Measurements from ENCODE around the gene BSDC1. TPM values are rescaled to one million over a fixed set of nuclear protein-coding genes. Genes with fewer than 3 reads are reported as not detected.
A peak's percentile ranks its signal among the peaks of the same experiment; 100 is the strongest.

The BSDC1 gene
- total and polyA plus RNA-seq, 2 donors, result 35.3 to 36.6 TPM

DNA sequence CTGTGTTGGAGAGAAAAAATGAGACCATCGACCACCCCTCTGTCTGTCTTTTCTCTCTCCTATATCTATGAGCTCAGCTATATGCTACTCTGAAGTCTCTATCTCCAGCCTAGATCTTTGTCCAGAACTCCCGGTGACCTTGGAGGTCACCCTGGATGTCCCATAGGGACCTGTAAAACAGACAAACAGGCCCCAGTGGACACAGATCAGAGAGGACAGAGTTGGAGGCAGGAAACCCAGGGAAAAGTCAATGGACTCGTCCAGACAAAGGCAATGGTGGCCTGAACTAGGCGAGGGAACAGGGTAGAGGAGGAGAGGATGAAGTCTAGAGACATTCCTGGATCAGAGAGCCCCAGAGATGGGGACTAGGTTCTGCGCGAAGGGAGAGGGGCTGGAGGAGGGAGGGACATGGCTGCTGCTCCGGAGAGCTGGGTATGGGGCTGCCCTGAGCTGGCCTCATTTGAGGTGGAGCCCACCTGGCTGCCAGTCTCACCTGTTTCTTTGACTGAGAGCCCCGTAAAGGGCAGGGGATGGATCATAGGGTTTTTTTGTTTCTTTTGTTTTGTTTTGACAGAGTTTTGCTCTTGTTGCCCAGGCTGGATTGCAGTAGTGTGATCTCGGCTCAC is 47.6 kb downstream of the BSDC1 start:
- Histone ChIP-seq H3K9me3 (ENCODE audit: control insufficient read depth in 2 of 2, insufficient read depth in 1 of 2, low read length in 1 of 2) (peaks cover 0 to 8% of the 10 kb centered on the region in 2 donors), H3K36me3 (ENCODE audit: control insufficient read depth in 2 of 2, insufficient read depth in 2 of 2, low read length in 1 of 2) (no peaks in the 10 kb centered on the region), H3K27me3 (ENCODE audit: control insufficient read depth in 2 of 2, insufficient read depth in 1 of 2, low read length in 1 of 2) (peaks cover 0 to 2% of the 10 kb centered on the region in 2 donors), H3K4me3 (ENCODE audit: low read length in 2 of 2) (no peak overlapping the region), H3K27ac (ENCODE audit: low read depth in 1 of 2, low read length in 1 of 2) (no peak overlapping the region), H3K4me1 (ENCODE audit: control insufficient read depth in 2 of 2, insufficient read depth in 2 of 2, low read length in 2 of 2) (peaks cover 4 to 24% of the 10 kb centered on the region in 2 donors)
- 96% methylated on average over 9 of the region's 9 CpGs for WGBS
- DNase-seq (ENCODE audit: low read depth in 6 of 9, low spot score in 9 of 9), result no peak

DNA sequence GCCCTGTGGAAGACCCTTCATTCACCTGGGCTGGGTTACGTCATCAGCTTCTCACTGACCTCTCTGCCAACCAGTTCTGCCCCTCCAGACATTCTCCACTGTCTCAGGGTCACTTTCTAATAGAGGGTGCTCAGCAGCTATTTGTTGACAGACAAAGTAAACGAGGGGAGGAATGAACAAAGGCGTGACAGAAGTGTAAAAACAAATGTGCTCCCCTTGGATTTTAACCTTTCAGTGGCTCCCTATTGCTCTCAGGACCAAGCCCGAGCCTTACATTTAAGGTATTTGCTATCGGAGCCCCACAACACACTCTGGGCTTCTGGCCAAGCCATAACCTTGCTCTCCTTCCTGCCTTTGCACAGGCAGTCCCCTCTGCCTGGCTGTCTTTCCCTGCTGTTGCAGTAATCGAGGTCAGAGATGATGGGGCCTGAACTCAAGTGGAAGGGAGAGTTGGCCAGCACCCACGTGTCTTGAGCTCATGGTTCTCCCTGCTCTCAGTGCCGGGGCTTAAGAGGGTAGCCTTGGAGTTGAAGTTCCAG is 48.9 kb downstream of the BSDC1 start:
- DNase-seq (ENCODE audit: low read depth in 6 of 9, low spot score in 9 of 9), result no peak
- Histone ChIP-seq H3K9me3 (ENCODE audit: control insufficient read depth in 2 of 2, insufficient read depth in 1 of 2, low read length in 1 of 2) (peaks cover 0 to 1% of the 10 kb centered on the region in 2 donors), H3K36me3 (ENCODE audit: control insufficient read depth in 2 of 2, insufficient read depth in 2 of 2, low read length in 1 of 2) (no peaks in the 10 kb centered on the region), H3K27ac (ENCODE audit: low read depth in 1 of 2, low read length in 1 of 2) (no peak overlapping the region), H3K27me3 (ENCODE audit: control insufficient read depth in 2 of 2, insufficient read depth in 1 of 2, low read length in 1 of 2) (peaks cover 0 to 2% of the 10 kb centered on the region in 2 donors), H3K4me3 (ENCODE audit: low read length in 2 of 2) (no peak overlapping the region), H3K4me1 (ENCODE audit: control insufficient read depth in 2 of 2, insufficient read depth in 2 of 2, low read length in 2 of 2) (peaks cover 4 to 22% of the 10 kb centered on the region in 2 donors)
- WGBS, result 29% methylated on average over 8 of the region's 8 CpGs

DNA sequence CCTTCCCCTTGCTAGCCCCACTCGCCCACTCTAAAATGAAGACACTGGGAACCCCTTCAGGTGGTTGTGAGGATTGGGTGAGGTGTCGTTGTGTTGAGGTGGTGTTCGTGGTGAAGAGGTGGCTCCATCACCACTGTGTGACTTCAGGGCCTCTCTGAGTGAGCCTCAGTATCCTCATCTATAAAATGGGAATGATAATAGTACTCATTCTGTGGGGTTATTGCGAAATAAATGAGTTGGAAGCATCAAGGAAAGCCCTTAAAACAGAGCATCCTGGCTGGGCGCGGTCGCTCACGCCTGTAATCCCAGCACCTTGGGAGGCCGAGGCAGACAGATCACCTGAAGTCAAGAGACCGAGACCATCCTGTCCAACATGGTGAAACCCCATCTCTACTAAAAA is 51.5 kb downstream of the BSDC1 start:
- no peaks in the 10 kb centered on the region for H3K9me3 ChIP-seq (ENCODE audit: control insufficient read depth in 2 of 2, insufficient read depth in 1 of 2, low read length in 1 of 2)
- peak overlapping the region in 1 of 2 donors; percentile 11 for H3K27ac ChIP-seq (ENCODE audit: low read depth in 1 of 2, low read length in 1 of 2)
- WGBS, result 93% methylated on average over 10 of the region's 10 CpGs

DNA sequence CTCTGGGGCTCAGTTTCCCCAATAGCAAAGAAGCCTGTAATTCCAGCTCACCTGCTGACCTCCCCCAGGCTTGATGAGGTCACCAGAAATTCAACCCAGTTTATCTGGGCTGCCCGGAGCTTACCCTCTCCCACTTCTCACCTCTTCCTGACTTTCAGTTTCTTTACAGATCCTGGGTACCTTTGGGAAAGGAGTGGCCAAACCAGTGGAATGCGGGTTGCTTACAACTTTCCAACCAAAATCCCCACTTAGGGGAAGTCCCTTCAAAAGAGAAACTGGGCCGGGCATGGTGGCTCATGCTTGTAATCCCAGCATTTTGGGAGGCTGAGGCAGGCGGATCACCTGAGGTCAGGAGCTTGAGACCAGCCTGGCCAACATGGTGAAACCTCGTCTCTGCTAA is 52.3 kb downstream of the BSDC1 start:
- Histone ChIP-seq H3K4me3 (ENCODE audit: low read length in 2 of 2) (no peak overlapping the region), H3K27ac (ENCODE audit: low read depth in 1 of 2, low read length in 1 of 2) (peak overlapping the region in 1 of 2 donors; percentile 66), H3K4me1 (ENCODE audit: control insufficient read depth in 2 of 2, insufficient read depth in 2 of 2, low read length in 2 of 2) (peaks cover 0 to 26% of the 10 kb centered on the region in 2 donors), H3K27me3 (ENCODE audit: control insufficient read depth in 2 of 2, insufficient read depth in 1 of 2, low read length in 1 of 2) (peaks cover 0 to 13% of the 10 kb centered on the region in 2 donors), H3K36me3 (ENCODE audit: control insufficient read depth in 2 of 2, insufficient read depth in 2 of 2, low read length in 1 of 2) (no peaks in the 10 kb centered on the region), H3K9me3 (ENCODE audit: control insufficient read depth in 2 of 2, insufficient read depth in 1 of 2, low read length in 1 of 2) (no peaks in the 10 kb centered on the region)
- no peak for DNase-seq (ENCODE audit: low read depth in 6 of 9, low spot score in 9 of 9)
- WGBS, result 94% methylated on average over 5 of the region's 5 CpGs

More for the DNA sequence above, 51.5 kb downstream of the BSDC1 start:
- peaks cover 0 to 18% of the 10 kb centered on the region in 2 donors for H3K4me1 ChIP-seq (ENCODE audit: control insufficient read depth in 2 of 2, insufficient read depth in 2 of 2, low read length in 2 of 2)
- no peak overlapping the region for H3K4me3 ChIP-seq (ENCODE audit: low read length in 2 of 2)
- H3K36me3 ChIP-seq (ENCODE audit: control insufficient read depth in 2 of 2, insufficient read depth in 2 of 2, low read length in 1 of 2), result no peaks in the 10 kb centered on the region
- DNase-seq (ENCODE audit: low read depth in 6 of 9, low spot score in 9 of 9), result no peak
- H3K27me3 ChIP-seq (ENCODE audit: control insufficient read depth in 2 of 2, insufficient read depth in 1 of 2, low read length in 1 of 2), result peaks cover 0 to 8% of the 10 kb centered on the region in 2 donors

DNA sequence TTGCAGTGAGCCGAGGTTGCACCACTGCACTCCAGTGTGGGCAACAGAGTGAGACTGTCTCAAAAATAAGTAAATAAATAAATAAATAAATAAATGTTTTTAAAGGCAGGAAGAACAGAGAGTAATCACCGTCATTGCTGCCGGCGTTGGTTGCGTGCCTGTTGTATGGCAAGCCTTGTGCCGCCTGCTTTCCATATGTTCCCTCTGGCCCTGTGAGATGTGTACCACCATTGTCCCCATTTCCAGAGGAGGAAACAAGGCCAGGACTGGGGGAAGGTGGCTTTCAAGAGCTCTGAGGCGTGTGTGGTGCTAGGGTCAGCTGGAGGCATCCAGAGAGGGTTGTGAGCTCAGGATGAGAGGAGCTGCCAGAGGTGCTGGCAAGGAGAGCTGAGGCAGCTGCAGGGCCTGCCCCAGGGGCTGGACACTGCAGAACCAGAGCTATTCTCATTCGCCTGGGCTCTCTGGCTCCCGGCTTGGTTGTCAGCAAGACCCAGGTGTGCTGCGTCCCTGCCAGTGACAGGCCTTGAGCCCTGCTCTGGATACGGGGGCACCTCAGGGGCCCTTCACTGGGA is 53.0 kb downstream of the BSDC1 start:
- Histone ChIP-seq H3K27ac (ENCODE audit: low read depth in 1 of 2, low read length in 1 of 2) (peak overlapping the region; percentile 33 to 66), H3K4me1 (ENCODE audit: control insufficient read depth in 2 of 2, insufficient read depth in 2 of 2, low read length in 2 of 2) (peaks cover 4 to 33% of the 10 kb centered on the region in 2 donors), H3K4me3 (ENCODE audit: low read length in 2 of 2) (no peak overlapping the region), H3K36me3 (ENCODE audit: control insufficient read depth in 2 of 2, insufficient read depth in 2 of 2, low read length in 1 of 2) (no peaks in the 10 kb centered on the region), H3K9me3 (ENCODE audit: control insufficient read depth in 2 of 2, insufficient read depth in 1 of 2, low read length in 1 of 2) (no peaks in the 10 kb centered on the region), H3K27me3 (ENCODE audit: control insufficient read depth in 2 of 2, insufficient read depth in 1 of 2, low read length in 1 of 2) (peaks cover 0 to 20% of the 10 kb centered on the region in 2 donors)
- no peak for DNase-seq (ENCODE audit: low read depth in 6 of 9, low spot score in 9 of 9)
- 96% methylated on average over 11 of the region's 11 CpGs for WGBS

DNA sequence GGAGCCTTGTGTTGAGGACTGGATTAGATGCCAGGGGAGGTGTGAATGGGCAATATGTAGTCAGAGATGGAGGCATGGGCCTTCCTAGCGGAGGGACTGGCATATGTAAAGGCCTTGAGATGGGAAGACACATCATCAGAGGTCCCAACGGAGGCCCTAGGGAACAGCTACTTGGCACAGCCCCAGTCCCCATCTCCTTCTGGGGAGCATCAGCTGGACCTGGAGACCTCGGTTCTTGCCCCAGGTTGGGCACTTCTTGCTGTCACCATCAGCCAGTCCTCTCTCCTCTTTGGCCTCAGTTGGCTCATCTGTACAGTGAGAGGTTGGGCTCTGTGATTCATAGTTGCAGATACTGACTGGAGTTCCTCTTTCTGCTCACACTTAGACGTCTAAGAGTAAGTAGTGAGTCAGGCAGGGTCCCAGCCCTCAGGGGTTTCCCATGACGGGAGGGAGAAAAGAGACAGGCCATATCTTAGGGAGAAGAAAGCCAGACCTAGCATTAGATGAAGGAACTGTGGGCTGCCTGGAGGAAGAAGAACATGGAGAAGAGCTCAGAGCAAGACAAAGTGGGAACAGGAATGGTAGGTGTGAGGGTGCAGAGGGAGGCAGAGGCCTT is 54.8 kb downstream of the BSDC1 start:
- WGBS, result 77% methylated on average over 5 of the region's 5 CpGs
- Histone ChIP-seq H3K4me3 (ENCODE audit: low read length in 2 of 2) (no peak overlapping the region), H3K27me3 (ENCODE audit: control insufficient read depth in 2 of 2, insufficient read depth in 1 of 2, low read length in 1 of 2) (peaks cover 0 to 19% of the 10 kb centered on the region in 2 donors), H3K4me1 (ENCODE audit: control insufficient read depth in 2 of 2, insufficient read depth in 2 of 2, low read length in 2 of 2) (peaks cover 6 to 36% of the 10 kb centered on the region in 2 donors), H3K36me3 (ENCODE audit: control insufficient read depth in 2 of 2, insufficient read depth in 2 of 2, low read length in 1 of 2) (peaks cover 0 to 2% of the 10 kb centered on the region in 2 donors), H3K9me3 (ENCODE audit: control insufficient read depth in 2 of 2, insufficient read depth in 1 of 2, low read length in 1 of 2) (no peaks in the 10 kb centered on the region), H3K27ac (ENCODE audit: low read depth in 1 of 2, low read length in 1 of 2) (no peak overlapping the region)
- no peak for DNase-seq (ENCODE audit: low read depth in 6 of 9, low spot score in 9 of 9)

DNA sequence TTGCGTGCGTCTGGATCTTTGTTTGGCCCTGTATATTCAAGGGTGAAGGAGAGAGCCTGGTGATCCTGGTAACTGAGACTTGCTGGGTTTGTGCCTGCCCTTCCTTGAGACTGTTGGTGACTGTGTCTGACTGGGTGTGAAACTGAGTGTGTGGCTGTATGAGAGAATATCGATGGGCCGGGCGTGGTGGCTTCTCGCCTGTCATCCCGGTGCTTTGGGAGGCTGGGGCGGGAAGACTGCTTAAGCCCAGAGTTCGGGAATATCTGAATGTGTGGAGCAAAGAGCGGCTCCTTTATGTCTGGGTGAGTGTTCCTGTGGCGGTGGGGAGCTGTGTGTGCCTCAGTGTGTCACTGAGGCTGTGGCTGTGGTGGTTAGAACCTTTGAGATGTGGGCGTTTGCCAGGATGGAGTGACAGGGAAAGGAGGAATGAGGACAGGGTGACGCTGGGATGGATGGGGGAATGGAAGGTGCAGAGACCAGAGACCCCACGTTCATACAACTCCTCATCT is 55.5 kb downstream of the BSDC1 start:
- DNase-seq (ENCODE audit: low read depth in 6 of 9, low spot score in 9 of 9), result no peak
- no peak overlapping the region for H3K4me3 ChIP-seq (ENCODE audit: low read length in 2 of 2)
- H3K36me3 ChIP-seq (ENCODE audit: control insufficient read depth in 2 of 2, insufficient read depth in 2 of 2, low read length in 1 of 2), result peaks cover 3 to 10% of the 10 kb centered on the region in 2 donors
- peaks cover 0 to 19% of the 10 kb centered on the region in 2 donors for H3K27me3 ChIP-seq (ENCODE audit: control insufficient read depth in 2 of 2, insufficient read depth in 1 of 2, low read length in 1 of 2)
- H3K4me1 ChIP-seq (ENCODE audit: control insufficient read depth in 2 of 2, insufficient read depth in 2 of 2, low read length in 2 of 2), result peaks cover 10 to 43% of the 10 kb centered on the region in 2 donors
- no peak overlapping the region for H3K27ac ChIP-seq (ENCODE audit: low read depth in 1 of 2, low read length in 1 of 2)
- 96% methylated on average over 14 of the region's 14 CpGs for WGBS
- no peaks in the 10 kb centered on the region for H3K9me3 ChIP-seq (ENCODE audit: control insufficient read depth in 2 of 2, insufficient read depth in 1 of 2, low read length in 1 of 2)

DNA sequence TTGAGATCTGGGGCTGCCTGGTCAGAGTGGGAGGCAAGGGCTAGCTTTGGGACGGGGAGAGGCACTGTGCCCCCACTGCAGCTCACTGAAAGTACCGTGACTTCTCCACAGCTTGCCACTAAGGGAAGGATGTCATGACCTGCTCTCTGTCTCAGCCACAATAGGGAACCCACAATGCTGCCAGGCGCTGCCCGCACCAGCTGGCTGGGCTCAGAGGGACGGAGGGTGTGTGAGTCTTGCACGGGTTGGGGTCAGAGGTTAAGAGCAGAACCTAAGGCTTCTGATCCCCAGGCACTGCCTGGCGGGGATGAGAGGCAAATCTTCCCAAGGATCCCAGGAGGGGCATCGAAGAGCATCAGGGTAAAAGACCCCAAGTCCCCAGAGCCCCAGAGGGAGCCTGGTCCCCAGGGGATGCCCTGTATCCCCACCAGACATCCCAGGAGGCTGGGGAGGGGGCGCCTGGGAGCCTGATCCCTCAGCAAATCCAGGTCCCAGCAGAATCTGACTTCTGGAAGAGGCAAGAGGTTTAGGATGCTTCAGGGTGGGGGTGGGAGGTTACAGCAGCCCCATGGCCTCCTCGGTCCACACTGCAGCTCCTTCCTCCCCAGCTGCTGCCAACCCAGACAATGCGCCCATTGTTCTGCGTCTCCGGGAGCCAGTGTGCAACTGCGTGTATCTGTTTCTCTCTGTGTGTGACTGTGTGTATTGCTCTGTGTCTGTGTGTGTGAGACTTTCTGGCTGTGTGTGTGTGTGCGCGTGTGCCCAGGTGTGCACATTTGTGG is 56.2 kb downstream of the BSDC1 start:
- no peaks in the 10 kb centered on the region for H3K9me3 ChIP-seq (ENCODE audit: control insufficient read depth in 2 of 2, insufficient read depth in 1 of 2, low read length in 1 of 2)
- 60% methylated on average over 16 of the region's 16 CpGs for WGBS
- peaks cover 0 to 19% of the 10 kb centered on the region in 2 donors for H3K27me3 ChIP-seq (ENCODE audit: control insufficient read depth in 2 of 2, insufficient read depth in 1 of 2, low read length in 1 of 2)
- H3K4me3 ChIP-seq (ENCODE audit: low read length in 2 of 2), result no peak overlapping the region
- DNase-seq (ENCODE audit: low read depth in 6 of 9, low spot score in 9 of 9), result no peak
- peaks cover 10 to 49% of the 10 kb centered on the region in 2 donors for H3K4me1 ChIP-seq (ENCODE audit: control insufficient read depth in 2 of 2, insufficient read depth in 2 of 2, low read length in 2 of 2)
- H3K36me3 ChIP-seq (ENCODE audit: control insufficient read depth in 2 of 2, insufficient read depth in 2 of 2, low read length in 1 of 2), result peaks cover 4 to 16% of the 10 kb centered on the region in 2 donors
- peak overlapping the region in 1 of 2 donors; percentile 41 for H3K27ac ChIP-seq (ENCODE audit: low read depth in 1 of 2, low read length in 1 of 2)
